Stimulated activated CD4-positive, alpha-beta T cell treated with anti-CD3 and anti-CD28 coated beads, Interleukin-4, amount 100 ng/mL, for 4 hours (primary cell): ENCODE data around the gene FUZ.

Experiments used
- DNase-seq, 2 experiments: peaks; one replicate each; pipeline ENCODE4 v3.0.0-alpha.2; 2020

Gene FUZ

GRCh38 chr19:49812997-49813861 lies at the start of gene FUZ:
Gene FUZ, minus strand, starts transcription at chr19:49813292. Its CDS starts 186 bp downstream, at chr19:49813106.
- DNase-seq, result peak; percentile 80 to 88

- DNase-seq, result no peak
These were observed 49.5 kb upstream of the FUZ start for GRCh38 chr19:49862391-49863253.

DNA sequence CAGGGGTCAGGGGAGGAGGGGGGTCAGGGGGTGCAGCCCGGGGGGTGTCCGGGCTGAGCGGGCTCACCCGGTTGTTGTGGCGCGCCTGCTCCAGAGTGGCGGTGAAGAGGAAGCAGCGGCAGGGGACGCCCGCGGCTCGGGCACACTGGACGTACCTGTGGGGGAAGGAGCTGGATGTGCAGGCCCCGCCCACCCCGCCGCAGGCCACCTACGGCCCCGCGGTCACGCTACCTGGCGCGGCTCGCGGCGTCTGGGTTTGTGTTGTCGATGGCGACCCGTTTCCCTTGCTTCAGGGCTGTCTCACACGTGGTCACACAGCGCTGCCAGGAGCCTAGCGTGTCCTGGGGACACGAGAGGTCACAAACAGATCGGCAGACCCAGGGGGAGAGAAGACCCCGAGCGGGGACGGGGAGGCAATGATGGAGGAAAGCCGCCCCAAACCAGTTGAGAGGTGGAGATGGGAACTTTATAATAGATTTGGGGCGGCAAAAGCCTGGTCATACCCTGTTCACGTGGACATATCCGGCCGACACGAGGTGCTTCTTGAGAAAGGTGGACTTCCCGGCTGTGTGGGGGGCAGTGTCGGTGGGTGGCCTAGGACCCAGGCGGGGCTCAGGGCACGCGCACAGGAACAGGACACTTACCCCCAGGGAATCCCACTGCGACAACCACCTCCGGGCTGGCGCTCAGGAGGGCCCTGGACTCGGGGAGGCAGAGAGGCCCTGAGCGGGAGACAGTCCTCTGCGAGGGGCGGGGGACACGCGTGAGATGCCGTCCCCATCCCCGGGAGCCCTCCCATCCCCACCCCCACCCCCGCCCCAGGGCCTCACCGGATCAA lies 48.7 kb upstream of the FUZ start:
- DNase-seq, result no peak

GRCh38 chr19:49861107-49861506 lies 48.0 kb upstream of the FUZ start:
- no peak for DNase-seq

DNA sequence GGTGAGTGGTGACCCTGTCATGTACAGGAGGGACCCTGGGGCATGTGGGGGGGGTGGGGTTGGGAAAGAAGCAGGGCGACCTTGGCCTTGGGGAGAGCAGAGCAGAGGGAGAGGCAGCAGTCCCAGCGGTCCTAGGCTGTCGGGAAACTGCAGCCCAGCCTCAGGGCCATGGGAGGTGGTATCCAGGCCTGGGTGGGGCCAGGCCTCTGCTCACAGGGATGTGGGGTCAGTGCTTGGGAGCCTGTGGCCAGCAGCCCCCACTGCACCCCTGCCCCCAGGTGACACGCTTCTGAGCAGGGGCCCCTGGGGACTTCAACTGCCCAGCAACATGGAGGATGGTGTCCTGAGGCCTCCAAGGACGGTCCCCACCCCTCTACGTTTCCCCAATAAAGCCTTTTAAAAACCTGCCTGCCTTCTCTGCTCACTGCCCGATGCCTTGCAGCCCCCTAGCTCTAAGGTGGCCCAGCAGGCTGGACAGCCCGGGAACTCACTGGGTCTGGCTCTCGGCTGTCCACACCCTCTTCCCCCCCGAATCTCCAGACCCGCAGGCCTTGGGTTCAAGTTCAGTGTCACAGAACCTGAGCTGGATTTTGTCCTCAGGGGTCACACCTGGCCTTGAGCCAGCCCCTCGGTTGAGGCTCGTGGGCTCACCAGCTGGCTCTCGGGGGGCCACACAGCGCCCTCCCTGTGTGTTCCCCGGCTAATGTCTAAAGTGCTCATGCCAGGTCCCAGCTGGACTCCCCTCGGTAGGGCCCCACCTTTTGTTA lies 47.4 kb upstream of the FUZ start:
- no peak for DNase-seq

DNA sequence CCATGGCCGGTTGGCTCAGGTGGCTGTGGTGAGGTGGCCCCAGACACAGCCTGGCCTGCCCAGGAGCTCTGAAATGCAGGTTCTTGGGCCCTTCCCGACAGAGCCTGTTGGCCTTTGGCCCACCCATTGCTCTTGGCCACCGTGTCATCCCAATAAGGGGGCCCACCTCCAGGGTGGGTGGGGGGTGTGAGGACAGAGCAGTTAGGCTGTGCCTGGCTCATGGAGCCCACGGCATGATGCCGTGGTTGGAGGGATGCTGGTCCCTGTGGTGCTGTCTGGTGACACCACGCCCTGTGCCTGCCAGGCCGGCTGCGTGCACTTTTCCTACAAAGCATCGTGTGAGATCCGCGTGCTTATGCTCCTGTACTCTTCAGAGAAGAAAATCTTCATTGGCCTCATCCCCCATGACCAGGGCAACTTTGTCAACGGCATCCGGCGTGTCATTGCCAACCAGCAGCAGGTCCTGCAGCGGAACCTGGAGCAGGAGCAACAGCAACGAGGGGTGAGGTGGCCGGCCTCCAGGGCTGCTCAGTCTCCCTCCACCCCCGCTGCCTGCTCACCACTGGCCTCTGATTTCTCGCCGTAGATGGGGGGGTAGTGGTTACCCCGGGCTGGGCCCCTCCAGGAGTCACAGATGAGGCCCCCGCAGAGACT lies 46.7 kb upstream of the FUZ start:
- DNase-seq, result no peak

DNA sequence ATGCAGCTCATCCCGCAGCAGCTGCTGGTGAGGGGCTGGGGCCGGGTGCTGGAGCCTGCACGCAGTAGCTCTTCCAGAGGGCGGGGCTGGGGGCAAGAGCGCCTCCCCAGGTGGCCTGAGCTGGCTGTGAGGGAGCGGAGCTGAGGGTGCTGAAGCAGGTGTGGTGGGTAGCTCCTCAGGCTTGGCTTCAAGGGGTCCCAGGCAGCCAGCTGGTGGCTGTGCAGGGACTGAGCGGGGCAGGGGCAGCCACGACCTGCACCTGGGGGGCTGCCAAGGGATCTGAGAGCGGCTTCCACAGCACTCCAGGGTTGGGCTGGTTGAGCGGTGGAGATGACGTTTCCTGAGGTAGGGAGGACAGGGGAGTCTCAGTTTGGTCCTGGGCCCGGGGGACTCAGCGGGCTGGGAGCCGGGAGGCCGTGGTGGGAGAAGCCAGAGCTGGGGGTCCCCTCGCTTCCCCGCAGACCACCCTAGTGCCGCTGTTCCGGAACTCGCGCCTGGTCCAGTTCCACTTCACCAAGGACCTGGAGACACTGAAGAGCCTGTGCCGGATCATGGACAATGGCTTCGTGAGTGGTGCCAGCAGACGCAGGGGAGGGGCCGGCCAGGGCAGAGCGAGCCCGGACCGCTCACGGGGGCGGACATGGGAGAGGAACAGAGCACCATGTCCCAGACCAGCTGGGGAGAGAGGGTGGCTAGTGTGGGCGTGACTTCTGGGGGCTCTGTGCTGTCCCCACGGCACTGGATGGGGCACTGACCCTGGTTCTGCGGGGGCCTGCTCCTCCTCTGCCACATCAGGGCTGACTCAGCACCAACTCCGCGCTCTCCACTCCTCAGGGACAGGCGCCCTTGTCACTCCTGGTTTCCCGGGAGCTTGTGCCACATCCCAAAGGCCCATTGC lies 45.2 kb upstream of the FUZ start:
- no peak for DNase-seq

- DNase-seq, result no peak
These were observed 44.7 kb upstream of the FUZ start for GRCh38 chr19:49857838-49858087.

GRCh38 chr19:49857061-49857837 lies 44.2 kb upstream of the FUZ start:
- no peak for DNase-seq

GRCh38 chr19:49856574-49857021 lies 43.5 kb upstream of the FUZ start:
- no peak for DNase-seq

- no peak for DNase-seq
These were observed 42.8 kb upstream of the FUZ start for GRCh38 chr19:49855676-49856573.

DNA sequence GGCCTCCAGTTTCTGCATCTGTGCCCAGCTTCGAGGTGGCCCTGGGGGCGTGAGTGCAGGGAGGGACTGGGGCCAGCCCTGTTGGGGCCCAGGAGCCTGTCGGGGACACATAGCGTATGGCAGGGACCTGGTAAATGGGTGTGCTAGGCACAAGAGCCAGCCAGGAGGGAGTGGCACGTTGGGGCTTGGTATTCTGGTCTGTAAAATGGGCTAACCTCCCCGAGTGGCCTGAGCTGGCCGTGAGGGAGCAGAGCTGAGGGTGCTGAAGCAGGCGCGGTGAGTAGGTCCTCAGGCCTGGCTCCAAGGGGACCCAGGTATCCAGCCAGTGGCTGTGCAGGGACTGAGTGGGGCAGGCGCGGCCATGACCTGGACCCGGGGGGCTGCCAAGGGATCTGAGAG lies 42.2 kb upstream of the FUZ start:
- no peak for DNase-seq

GRCh38 chr19:49854378-49855263 lies 41.5 kb upstream of the FUZ start:
- DNase-seq, result no peak

GRCh38 chr19:49853852-49854377 lies 40.8 kb upstream of the FUZ start:
- DNase-seq, result no peak

- DNase-seq, result peak in 1 of 2 experiments; percentile 33
These were observed 39.6 kb upstream of the FUZ start for GRCh38 chr19:49852631-49853126.

DNA sequence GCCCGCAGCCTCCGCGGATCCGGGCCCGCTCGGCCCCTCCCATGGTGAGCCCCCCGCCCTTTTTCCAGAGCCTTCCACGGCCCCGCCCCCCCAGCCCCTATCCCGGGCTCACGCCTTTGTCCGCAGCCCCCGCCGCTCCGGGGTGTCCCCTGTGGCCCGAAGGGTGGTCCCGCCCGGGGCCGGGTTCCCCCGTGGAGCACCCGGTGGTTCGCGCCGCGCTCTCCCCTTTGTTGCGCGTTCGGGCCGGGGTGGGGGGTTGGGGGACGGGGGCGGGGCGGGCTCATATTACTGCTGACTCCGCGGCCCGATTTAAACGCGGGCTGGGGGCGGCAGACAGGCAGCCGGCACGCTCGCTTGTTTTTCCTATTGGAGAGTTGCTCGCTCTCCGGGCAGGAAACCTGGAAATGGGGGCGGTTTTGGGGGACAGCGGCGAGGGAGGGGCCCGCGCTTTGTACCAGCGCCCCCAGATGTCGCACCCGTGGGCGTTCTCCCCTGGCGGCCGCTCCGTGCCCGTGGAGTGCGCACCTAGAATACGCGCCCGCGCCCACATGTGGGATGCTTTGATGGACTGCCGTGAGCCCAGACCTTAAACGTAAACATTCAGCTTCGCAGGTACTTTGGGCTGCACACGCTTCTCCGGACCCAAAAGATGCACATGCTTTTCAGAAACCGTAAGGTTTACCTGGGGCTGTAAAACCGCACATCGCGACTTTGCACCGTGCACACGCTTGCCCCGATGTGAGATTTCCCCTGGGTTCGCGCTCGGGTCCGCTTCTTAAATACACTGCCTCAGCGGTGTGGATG lies 38.6 kb upstream of the FUZ start:
- peak; percentile 29 to 41 for DNase-seq
